Fibroblast of the aortic adventitia (primary cell): Measurements from ENCODE around the gene NANOS1. TPM values are rescaled to one million over a fixed set of nuclear protein-coding genes. Genes with fewer than 3 reads are reported as not detected.

ENCODE experiments used
- DNase-seq: peaks from one replicate; pipeline ENCODE4 v3.0.0-alpha.2; 2010; ENCODE audit warnings: low read depth
- H3K4me3 ChIP-seq: 2 replicates; pipeline ENCODE4 v1.5.1; 2011; ENCODE audit warnings: low read depth, mild to moderate bottlenecking, control low read depth, low read length, moderate library complexity
- CTCF ChIP-seq: IDR thresholded peaks from 2 replicates; pipeline ENCODE4 v1.5.1; 2011; ENCODE audit warnings: mild to moderate bottlenecking, low read length, control low read depth, inconsistent platforms; ENCODE audit not compliant: insufficient read depth
- total RNA-seq: library from RNA; depleted of rRNA; stranded (reverse); fragments of >200 nt; gene quantifications from 2 replicates; pipeline ENCODE4 v1.2.3, GENCODE V29; 2012; ENCODE audit warnings: low replicate concordance

Gene NANOS1
- 2.1 and 2.7 TPM in 2 replicates for total RNA-seq

- TF ChIP-seq CTCF: no peak
- DNase-seq: no peak
- peak within 1 kb of the TSS; percentile 63 for H3K4me3 ChIP-seq
Observed at GRCh38 chr10:119029613-119030420, at the start of gene NANOS1. TSS of gene NANOS1 (plus strand) at chr10:119029714. CDS start at chr10:119029802, 88 bp downstream.

GRCh38 chr10:118980135-118980865, 49.2 kb upstream of the NANOS1 start:
- no peak for DNase-seq
- no peak overlapping the region for H3K4me3 ChIP-seq
- TF ChIP-seq CTCF: no peak

- H3K4me3 ChIP-seq: no peak overlapping the region
- no peak for TF ChIP-seq CTCF
- DNase-seq: no peak
Observed at GRCh38 chr10:118980870-118981269, 48.6 kb upstream of the NANOS1 start.

GRCh38 chr10:118981946-118982345, 47.6 kb upstream of the NANOS1 start:
- no peak for DNase-seq
- TF ChIP-seq CTCF: no peak
- no peak overlapping the region for H3K4me3 ChIP-seq

- no peak for DNase-seq
- TF ChIP-seq CTCF: no peak
- no peak overlapping the region for H3K4me3 ChIP-seq
Observed at GRCh38 chr10:118982366-118982765, 47.1 kb upstream of the NANOS1 start.

- no peak overlapping the region for H3K4me3 ChIP-seq
- no peak for DNase-seq
- no peak for TF ChIP-seq CTCF
Observed at GRCh38 chr10:118983263-118983662, 46.3 kb upstream of the NANOS1 start.
